ENCODE results near the gene NSUN2. TPM values are rescaled to one million over a fixed set of nuclear protein-coding genes. Genes with fewer than 3 reads are reported as not detected.

NSUN2 gene
- total and polyA plus RNA-seq, 2 experiments from 2014 or later: 65.4 to 112 TPM

DNA sequence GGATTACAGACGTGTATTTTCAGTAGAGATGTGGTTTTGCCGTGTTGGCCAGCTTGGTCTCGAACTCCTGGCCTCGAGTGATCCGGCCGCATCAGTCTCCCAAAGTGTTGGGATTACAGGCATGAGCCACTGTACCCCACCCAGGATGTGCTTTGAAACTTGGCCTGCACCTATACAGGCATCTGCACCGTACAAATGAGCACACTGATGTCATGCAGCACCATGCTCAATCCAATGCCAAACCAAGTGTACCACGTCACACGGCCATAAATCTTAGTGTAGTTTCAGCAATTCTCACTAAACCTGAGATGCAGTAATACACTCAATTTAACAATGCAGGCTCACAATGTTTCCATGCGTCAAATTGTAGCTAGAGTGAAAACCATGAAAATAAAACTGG lies 6.3 kb downstream of the NSUN2 start:
- Histone ChIP-seq H3K4me2 (no peak overlapping the region), H3K79me2 (replicated peaks; ENCODE audit: insufficient read depth) (peaks cover 100% of the 10 kb centered on the region), H3F3A (replicated peaks; ENCODE audit: low read depth) (no peaks in the 10 kb centered on the region; the same call in 1 of the 2 replicates), H3K9me2 (ENCODE audit: insufficient read depth) (no peaks in the 10 kb centered on the region), H3K27me3 (ENCODE audit: insufficient read depth) (no peaks in the 10 kb centered on the region), H2AFZ (no peak overlapping the region), H3K4me3 (no peak overlapping the region), H4K20me1 (replicated peaks; ENCODE audit: insufficient read depth) (peaks cover 76% of the 10 kb centered on the region), H3K36me3 (ENCODE audit: insufficient read depth) (peaks cover 51% of the 10 kb centered on the region), H3K27ac (ENCODE audit: low read depth) (no peak overlapping the region), H3K4me1 (ENCODE audit: insufficient read depth) (peaks cover 2% of the 10 kb centered on the region; the same call in 1 of the 2 replicates)
- Mint-ChIP-seq H3K36me3 (ENCODE audit: low read depth) (peaks cover 88% of the 10 kb centered on the region), H3K4me3 (no peak overlapping the region), H3K4me1 (peaks cover 5% of the 10 kb centered on the region; the same call in 2 of the 3 replicates), H3K9me3 (no peaks in the 10 kb centered on the region), H3K27me3 (ENCODE audit: insufficient read depth, low read depth, poor library complexity) (peaks cover 2% of the 10 kb centered on the region), H3K27ac (peak overlapping the region; percentile 65; the same call in 1 of the 2 replicates)
- DNase-seq (ENCODE audit: low spot score) (no peak), ATAC-seq (no peak)
- TF ChIP-seq ZNF114 (CRISPR knock-in tag; IDR thresholded peaks at IDR 0.05) (no peak), NANOG (IDR thresholded peaks at IDR 0.05; ENCODE audit: borderline replicate concordance) (no peak), EZH2phosphoT487 (IDR thresholded peaks at IDR 0.05; ENCODE audit: unreplicated experiment) (no peak), JUNB (IDR thresholded peaks at IDR 0.05; ENCODE audit: unreplicated experiment) (no peak), ETS1 (IDR thresholded peaks at IDR 0.05) (no peak), POLR2AphosphoS5 (IDR thresholded peaks at IDR 0.05; ENCODE audit: low read depth) (no peak), CREB1 (CRISPR knock-in tag; IDR thresholded peaks at IDR 0.05; ENCODE audit: low read depth) (no peak), ZNF462 (CRISPR knock-in tag; IDR thresholded peaks at IDR 0.05) (no peak), EZH2 (IDR thresholded peaks at IDR 0.05; ENCODE audit: low read depth, unreplicated experiment) (no peak), ZNF331 (CRISPR knock-in tag; IDR thresholded peaks at IDR 0.05; ENCODE audit: low read depth) (no peak), REST (IDR thresholded peaks at IDR 0.05; ENCODE audit: unreplicated experiment) (no peak), STAT1 (IDR thresholded peaks at IDR 0.05; ENCODE audit: unreplicated experiment) (no peak)
- TF ChIP-seq, protein P1, sequence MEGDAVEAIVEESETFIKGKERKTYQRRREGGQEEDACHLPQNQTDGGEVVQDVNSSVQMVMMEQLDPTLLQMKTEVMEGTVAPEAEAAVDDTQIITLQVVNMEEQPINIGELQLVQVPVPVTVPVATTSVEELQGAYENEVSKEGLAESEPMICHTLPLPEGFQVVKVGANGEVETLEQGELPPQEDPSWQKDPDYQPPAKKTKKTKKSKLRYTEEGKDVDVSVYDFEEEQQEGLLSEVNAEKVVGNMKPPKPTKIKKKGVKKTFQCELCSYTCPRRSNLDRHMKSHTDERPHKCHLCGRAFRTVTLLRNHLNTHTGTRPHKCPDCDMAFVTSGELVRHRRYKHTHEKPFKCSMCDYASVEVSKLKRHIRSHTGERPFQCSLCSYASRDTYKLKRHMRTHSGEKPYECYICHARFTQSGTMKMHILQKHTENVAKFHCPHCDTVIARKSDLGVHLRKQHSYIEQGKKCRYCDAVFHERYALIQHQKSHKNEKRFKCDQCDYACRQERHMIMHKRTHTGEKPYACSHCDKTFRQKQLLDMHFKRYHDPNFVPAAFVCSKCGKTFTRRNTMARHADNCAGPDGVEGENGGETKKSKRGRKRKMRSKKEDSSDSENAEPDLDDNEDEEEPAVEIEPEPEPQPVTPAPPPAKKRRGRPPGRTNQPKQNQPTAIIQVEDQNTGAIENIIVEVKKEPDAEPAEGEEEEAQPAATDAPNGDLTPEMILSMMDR (conservative IDR thresholded peaks at IDR 0.05; ENCODE audit: low read depth in 2 of 2): no peak
